GM23338 (cell line): ENCODE data around the gene ANTXR2. TPM values are rescaled to one million over a fixed set of nuclear protein-coding genes. Genes with fewer than 3 reads are reported as not detected.

Source experiments
- ATAC-seq: fragments of 200-7000 bp; cut with Tn5 transposase; 3 replicates; pipeline ENCODE4 v1.9.1; 2020
- DNase-seq: peaks from one replicate; pipeline ENCODE4 v3.0.0-alpha.2; 2015; ENCODE audit warnings: low spot score
- H2AFZ ChIP-seq: fragments of 200-600 bp; sonication (generic); 2 replicates; pipeline ENCODE4 v1.8.0; 2016; ENCODE audit warnings: antibody characterized with exemption, mild to moderate bottlenecking, moderate library complexity
- H3F3A ChIP-seq: fragments of 200-600 bp; sonication (generic); replicated peaks from 2 replicates; pipeline ENCODE4 v1.8.0; 2017; ENCODE audit warnings: antibody characterized with exemption, mixed run types, low read depth
- H3K27ac ChIP-seq: fragments of 200-600 bp; sonication (generic); 2 replicates; pipeline ENCODE4 v1.6.1; 2016; ENCODE audit warnings: low read depth
- H3K27me3 ChIP-seq: fragments of 200-600 bp; sonication (generic); 2 replicates; pipeline ENCODE4 v1.8.0; 2016; ENCODE audit warnings: mild to moderate bottlenecking, mixed run types, moderate library complexity; ENCODE audit not compliant: insufficient read depth
- H3K36me3 ChIP-seq: fragments of 200-600 bp; sonication (generic); 2 replicates; pipeline ENCODE4 v1.8.0; 2016; ENCODE audit warnings: mild to moderate bottlenecking; ENCODE audit not compliant: insufficient read depth
- H3K4me1 ChIP-seq: fragments of 200-600 bp; sonication (generic); 2 replicates; pipeline ENCODE4 v1.8.0; 2016; ENCODE audit warnings: mild to moderate bottlenecking, moderate library complexity; ENCODE audit not compliant: insufficient read depth
- H3K4me2 ChIP-seq: fragments of 200-600 bp; sonication (generic); 2 replicates; pipeline ENCODE4 v1.7.1; 2017; ENCODE audit warnings: mixed run types
- H3K4me3 ChIP-seq: fragments of 200-600 bp; sonication (generic); 2 replicates; pipeline ENCODE4 v1.6.1; 2016; ENCODE audit warnings: mixed run types
- H3K79me2 ChIP-seq: fragments of 200-600 bp; sonication (generic); replicated peaks from 2 replicates; pipeline ENCODE4 v1.8.0; 2017; ENCODE audit warnings: mild to moderate bottlenecking; ENCODE audit not compliant: insufficient read depth
- H3K9me2 ChIP-seq: fragments of 200-600 bp; sonication (generic); 2 replicates; pipeline ENCODE4 v1.8.0; 2017; ENCODE audit not compliant: insufficient read depth
- H4K20me1 ChIP-seq: fragments of 200-600 bp; sonication (generic); replicated peaks from 2 replicates; pipeline ENCODE4 v1.8.0; 2017; ENCODE audit warnings: mild to moderate bottlenecking; ENCODE audit not compliant: insufficient read depth
- H3K27ac Mint-ChIP-seq: 2 replicates; pipeline ENCODE4 v1.8.0; 2020; ENCODE audit warnings: inconsistent platforms, mild to moderate bottlenecking, moderate library complexity, mixed read lengths
- H3K27me3 Mint-ChIP-seq: 3 replicates; pipeline ENCODE4 v1.8.0; 2022; ENCODE audit warnings: low read depth, mild to moderate bottlenecking, moderate library complexity, mixed read lengths, inconsistent platforms; ENCODE audit not compliant: insufficient read depth, poor library complexity
- H3K36me3 Mint-ChIP-seq: 3 replicates; pipeline ENCODE4 v1.8.0; 2021; ENCODE audit warnings: low read depth, mild to moderate bottlenecking, inconsistent platforms, moderate library complexity, mixed read lengths
- H3K4me1 Mint-ChIP-seq: 3 replicates; pipeline ENCODE4 v1.8.0; 2020; ENCODE audit warnings: mild to moderate bottlenecking, inconsistent platforms, mixed read lengths
- H3K4me3 Mint-ChIP-seq: 3 replicates; pipeline ENCODE4 v1.8.0; 2021; ENCODE audit warnings: moderate library complexity, mild to moderate bottlenecking, inconsistent platforms, mixed read lengths
- H3K9me3 Mint-ChIP-seq: 3 replicates; pipeline ENCODE4 v1.8.0; 2020; ENCODE audit warnings: moderate library complexity, mild to moderate bottlenecking, inconsistent platforms, mixed read lengths
- CREB1 ChIP-seq: fragments of 250-450 bp; sonication (Bioruptor Pico); IDR thresholded peaks from 2 replicates; pipeline ENCODE4 v1.5.0; 2020; ENCODE audit warnings: low read depth, mild to moderate bottlenecking, moderate library complexity
- ETS1 ChIP-seq: IDR thresholded peaks from 2 replicates; pipeline ENCODE4 v1.6.1; 2016; ENCODE audit warnings: antibody characterized with exemption
- EZH2 ChIP-seq: fragments of 200-600 bp; sonication (generic); IDR thresholded peaks from one replicate; pipeline ENCODE4 v1.8.0; 2017; ENCODE audit warnings: antibody characterized with exemption, mild to moderate bottlenecking, low read depth; ENCODE audit not compliant: unreplicated experiment
- JUNB ChIP-seq: IDR thresholded peaks from one replicate; pipeline ENCODE4 v1.6.1; 2016; ENCODE audit warnings: antibody characterized with exemption; ENCODE audit not compliant: unreplicated experiment
- NANOG ChIP-seq: IDR thresholded peaks from 2 replicates; pipeline ENCODE4 v1.6.1; 2016; ENCODE audit warnings: antibody characterized with exemption, borderline replicate concordance
- POLR2AphosphoS5 ChIP-seq: IDR thresholded peaks from 2 replicates; pipeline ENCODE4 v1.6.1; 2016; ENCODE audit warnings: antibody characterized with exemption, low read depth
- REST ChIP-seq: IDR thresholded peaks from one replicate; pipeline ENCODE4 v1.6.1; 2018; ENCODE audit warnings: antibody characterized with exemption; ENCODE audit not compliant: unreplicated experiment
- STAT1 ChIP-seq: IDR thresholded peaks from one replicate; pipeline ENCODE4 v1.6.1; 2016; ENCODE audit warnings: antibody characterized with exemption; ENCODE audit not compliant: unreplicated experiment
- ZNF114 ChIP-seq: fragments of 250-450 bp; sonication (Bioruptor Pico); IDR thresholded peaks from 2 replicates; pipeline ENCODE4 v1.5.0; 2020; ENCODE audit warnings: mild to moderate bottlenecking, moderate library complexity
- ZNF331 ChIP-seq: fragments of 250-450 bp; sonication (Bioruptor Pico); IDR thresholded peaks from 2 replicates; pipeline ENCODE4 v1.5.0; 2020; ENCODE audit warnings: low read depth, mild to moderate bottlenecking, moderate library complexity
- ZNF462 ChIP-seq: fragments of 250-450 bp; sonication (Bioruptor Pico); IDR thresholded peaks from 2 replicates; pipeline ENCODE4 v1.5.0; 2020; ENCODE audit warnings: mild to moderate bottlenecking, moderate library complexity
- polyA plus RNA-seq: library from polyadenylated mRNA; unstranded; fragments of >200 nt; fragmentation: Nextera tagmentation; extraction: Ambion mirVana; gene quantifications from 2 replicates; pipeline ENCODE4 v1.2.1, GENCODE V29; 2016
- total RNA-seq: library from RNA; depleted of rRNA; stranded (reverse); fragments of >200 nt; shearing (Covaris generic); gene quantifications from 2 replicates; pipeline ENCODE4 v1.2.3, GENCODE V29; 2014

The ANTXR2 gene
- total and polyA plus RNA-seq, 2 experiments from 2014 or later: 2.0 to 5.3 TPM

GRCh38 chr4:80011636-80012236 is 61.3 kb downstream of the ANTXR2 start:
- TF ChIP-seq JUNB (no peak), NANOG (no peak), ZNF114 (no peak), ZNF331 (no peak), POLR2AphosphoS5 (no peak), REST (no peak), EZH2 (no peak), CREB1 (no peak), ETS1 (no peak), STAT1 (no peak)
- no peak overlapping the region for H2AFZ ChIP-seq
- no peak for ATAC-seq
- no peaks in the 10 kb centered on the region for H3K36me3 Mint-ChIP-seq
- H3K4me3 Mint-ChIP-seq: no peak overlapping the region
- H3F3A ChIP-seq: no peaks in the 10 kb centered on the region
- H4K20me1 ChIP-seq: no peaks in the 10 kb centered on the region
- no peaks in the 10 kb centered on the region for H3K9me2 ChIP-seq
- H3K27ac ChIP-seq: no peak overlapping the region
- H3K36me3 ChIP-seq: no peaks in the 10 kb centered on the region
- no peaks in the 10 kb centered on the region for H3K9me3 Mint-ChIP-seq
- no peaks in the 10 kb centered on the region for H3K27me3 Mint-ChIP-seq
- peaks cover 2% of the 10 kb centered on the region; the same call in 2 of the 3 replicates for H3K4me1 Mint-ChIP-seq
- no peaks in the 10 kb centered on the region for H3K79me2 ChIP-seq
- no peak for DNase-seq
- no peaks in the 10 kb centered on the region for H3K27me3 ChIP-seq
- H3K4me1 ChIP-seq: peaks cover 5% of the 10 kb centered on the region
- no peak overlapping the region for H3K27ac Mint-ChIP-seq
- no peak overlapping the region for H3K4me3 ChIP-seq
- no peak overlapping the region for H3K4me2 ChIP-seq

GRCh38 chr4:80010316-80010715 is 62.7 kb downstream of the ANTXR2 start:
- H3K9me2 ChIP-seq: no peaks in the 10 kb centered on the region
- H3K4me3 ChIP-seq: no peak overlapping the region
- no peaks in the 10 kb centered on the region for H3K27me3 Mint-ChIP-seq
- no peak overlapping the region for H3K4me3 Mint-ChIP-seq
- H3K4me1 Mint-ChIP-seq: peaks cover 2% of the 10 kb centered on the region; the same call in 2 of the 3 replicates
- H3K27me3 ChIP-seq: no peaks in the 10 kb centered on the region
- no peaks in the 10 kb centered on the region for H3K36me3 Mint-ChIP-seq
- ATAC-seq (no peak), DNase-seq (no peak)
- no peak overlapping the region for H3K27ac ChIP-seq
- no peaks in the 10 kb centered on the region for H3F3A ChIP-seq
- no peaks in the 10 kb centered on the region for H3K9me3 Mint-ChIP-seq
- H2AFZ ChIP-seq: no peak overlapping the region
- H3K4me2 ChIP-seq: no peak overlapping the region
- no peaks in the 10 kb centered on the region for H3K36me3 ChIP-seq
- no peak overlapping the region for H3K27ac Mint-ChIP-seq
- H3K4me1 ChIP-seq: peaks cover 5% of the 10 kb centered on the region
- no peaks in the 10 kb centered on the region for H4K20me1 ChIP-seq
- no peaks in the 10 kb centered on the region for H3K79me2 ChIP-seq
- TF ChIP-seq CREB1 (no peak), ZNF462 (no peak), ZNF331 (no peak)
